GM21360 (cell line): ENCODE results near the gene NRGN.
A peak's percentile ranks its signal among the peaks of the same experiment; 100 is the strongest.
"Not testable (repeated sequence)": the region's sequence is repeated elsewhere in the genome, so short reads cannot be mapped to it uniquely, and the experiment has no call there.

Source experiments
- ATAC-seq: cut with Tn5 transposase; IDR thresholded peaks from one replicate; pipeline ENCODE4 v1.9.1; 2021; ENCODE audit warnings: mild to moderate bottlenecking, moderate library complexity; ENCODE audit not compliant: unreplicated experiment

Gene NRGN

DNA sequence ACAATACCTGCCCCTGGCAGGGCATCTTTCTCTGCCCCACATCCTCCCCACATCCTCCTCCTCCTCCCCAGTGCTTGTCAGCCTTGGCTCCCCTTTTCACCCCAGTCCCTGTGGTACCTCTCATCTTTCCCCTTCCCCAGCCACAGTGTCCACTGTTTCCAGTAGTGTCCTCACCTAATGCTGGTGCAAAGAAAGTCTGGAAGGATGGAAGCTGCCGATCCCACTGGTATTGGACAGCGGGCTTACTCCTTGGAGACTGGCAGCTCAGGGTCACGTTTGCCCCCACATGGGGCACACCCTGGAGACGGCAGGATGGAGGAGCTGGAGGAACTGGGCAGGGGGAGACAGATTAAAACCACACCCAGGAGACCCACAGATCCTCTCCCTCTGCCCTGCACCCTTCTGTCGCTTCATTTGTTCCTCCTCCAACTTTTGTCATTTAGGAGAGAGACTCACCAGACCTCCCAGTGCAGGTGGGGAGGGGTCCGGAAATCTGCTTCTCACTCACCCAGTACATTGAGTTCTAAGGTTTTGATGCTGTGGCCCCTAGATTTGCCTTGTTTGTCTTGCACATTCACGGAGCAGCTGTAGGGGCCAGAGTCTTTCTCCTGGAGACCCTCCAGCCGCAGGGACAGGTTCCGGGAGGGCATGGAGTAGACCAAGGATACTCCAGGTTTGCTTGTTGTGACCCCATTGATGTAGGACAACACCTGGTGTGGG, 16.5 kb downstream of the NRGN start:
- no peak for ATAC-seq

GRCh38 chr11:124756753-124757227, 17.0 kb downstream of the NRGN start:
- no peak for ATAC-seq

DNA sequence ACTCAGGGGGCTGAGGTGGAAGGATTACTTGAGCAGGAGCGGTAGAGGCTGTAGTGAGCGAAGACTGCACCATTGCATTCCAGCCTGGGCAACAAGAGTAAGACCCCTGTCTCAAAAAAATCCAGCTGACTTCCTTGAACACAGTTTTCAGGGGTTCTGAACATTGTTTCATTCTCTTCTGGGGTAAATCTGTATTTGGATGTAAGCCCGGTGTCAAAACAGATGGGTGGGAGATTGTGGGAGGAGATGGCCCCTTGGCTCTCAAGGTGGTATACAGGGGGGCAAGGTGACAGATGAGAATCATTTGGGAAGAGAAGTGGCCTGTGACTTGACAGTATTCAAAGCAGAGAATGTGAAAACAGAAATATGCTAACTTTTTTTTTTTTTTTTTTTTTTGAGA, 17.6 kb downstream of the NRGN start:
- ATAC-seq = no peak

DNA sequence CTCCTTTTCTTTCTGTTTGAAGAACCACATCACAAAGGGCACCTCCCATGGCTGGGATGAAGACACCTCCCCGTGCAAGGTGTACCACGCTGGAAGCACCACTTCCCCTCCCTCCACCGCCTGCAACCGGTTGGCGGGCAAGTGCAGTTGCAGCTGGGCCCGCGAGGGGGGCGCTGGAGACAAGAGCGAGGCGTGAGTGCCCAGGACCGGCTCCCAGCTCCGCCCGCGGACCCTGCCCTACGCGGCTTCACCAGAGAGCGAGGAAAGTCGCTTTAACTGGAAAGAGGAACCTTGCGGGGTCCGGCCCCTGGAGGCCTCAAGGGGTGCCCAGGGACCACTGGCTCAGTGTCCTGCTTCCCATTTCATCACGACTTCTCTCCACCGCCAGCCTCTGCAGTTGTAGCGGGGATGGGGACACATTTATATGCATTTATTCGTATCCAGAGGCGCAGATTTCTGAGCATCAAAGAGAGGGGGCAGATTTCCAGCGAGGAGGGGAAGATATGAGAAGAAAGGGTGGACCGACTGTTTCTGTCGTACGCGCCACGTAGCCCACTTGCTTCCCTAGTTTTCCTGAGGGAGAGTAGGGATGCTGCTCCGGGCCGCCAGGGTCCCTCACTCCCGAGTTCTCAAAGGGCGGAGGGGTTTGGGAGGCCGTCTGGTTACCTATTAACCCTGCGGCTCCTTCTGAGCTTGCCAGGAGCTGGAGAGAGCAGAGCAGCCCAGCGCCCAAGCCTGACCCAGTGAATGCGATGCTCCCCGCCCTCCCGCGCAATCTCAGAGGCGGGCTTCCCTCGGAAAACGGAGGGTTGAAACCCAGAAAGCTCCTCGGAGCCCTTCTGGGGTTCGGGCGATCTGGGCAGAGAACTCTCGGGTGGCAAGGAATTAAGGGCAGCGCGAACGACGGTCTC, 18.9 kb downstream of the NRGN start:
- peak; percentile 50 for ATAC-seq

- ATAC-seq = no peak
Observed at GRCh38 chr11:124759266-124760204, 19.8 kb downstream of the NRGN start.

DNA sequence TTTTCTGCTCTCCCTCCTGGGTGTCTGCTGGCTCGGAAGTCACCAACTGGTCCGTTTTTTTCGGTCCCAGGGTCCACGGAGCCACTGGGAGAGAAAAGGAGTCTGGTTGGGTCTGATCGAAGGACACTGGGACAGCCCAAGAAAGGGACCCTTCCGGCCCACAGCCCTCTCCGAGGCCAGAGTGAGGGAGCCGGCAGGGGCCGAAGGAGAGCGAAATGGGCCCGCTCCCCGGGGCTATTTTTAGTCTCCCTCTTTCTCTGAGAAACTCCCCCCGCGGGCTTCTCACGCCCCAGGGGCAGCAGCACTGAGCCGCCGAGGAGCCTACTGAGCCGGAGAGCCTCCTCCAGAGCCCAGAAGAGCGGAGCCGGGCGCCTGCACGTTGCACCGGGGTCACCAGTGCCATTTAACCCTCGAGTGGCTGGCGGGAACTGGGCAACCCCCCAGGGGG, 20.5 kb downstream of the NRGN start:
- ATAC-seq = peak; percentile 17

GRCh38 chr11:124760806-124761205, 21.1 kb downstream of the NRGN start:
- no peak for ATAC-seq

DNA sequence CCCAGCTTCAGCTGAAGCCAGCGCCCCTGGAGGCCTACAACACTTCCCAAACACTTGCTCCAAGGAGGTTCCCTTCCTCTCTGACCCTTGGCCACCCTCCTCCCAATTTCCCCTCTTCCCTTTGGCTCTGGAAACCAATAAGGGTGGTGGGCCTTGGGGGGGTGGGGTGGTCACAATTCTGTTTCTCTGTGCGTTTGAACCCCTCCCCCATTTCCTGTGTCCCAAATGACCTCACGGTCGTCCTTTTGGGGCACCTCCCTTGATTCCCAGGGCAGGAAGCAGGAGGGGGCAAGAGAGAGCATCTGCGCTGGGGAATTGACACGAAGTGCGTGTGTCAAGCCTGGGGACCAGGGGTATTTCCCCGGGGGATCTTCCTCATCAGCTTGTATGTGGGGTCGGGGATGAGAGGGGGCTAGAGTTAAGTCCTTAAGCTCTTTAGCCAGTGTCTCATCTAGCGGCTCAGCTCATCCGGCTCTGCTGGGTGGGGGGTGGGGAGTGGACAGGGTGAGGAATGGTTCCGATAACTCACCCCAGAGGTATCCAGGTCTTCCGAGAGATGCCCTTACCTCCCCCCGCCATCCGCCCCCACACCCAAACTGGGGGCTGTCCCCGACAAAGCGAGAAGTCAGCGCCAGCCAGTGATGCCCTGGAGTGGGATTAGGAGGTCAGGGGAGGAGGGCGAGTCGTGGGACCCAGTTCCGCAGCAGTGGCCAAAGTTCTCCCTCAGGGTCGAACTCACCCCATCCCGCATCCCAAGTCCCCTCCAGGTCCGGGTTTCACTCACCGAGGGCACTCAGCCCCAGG, 21.8 kb downstream of the NRGN start:
- ATAC-seq = no peak

GRCh38 chr11:124762105-124762623, 22.4 kb downstream of the NRGN start, which contains the start of gene ESAM:
ESAM (minus strand) TSS chr11:124762290; CDS start chr11:124762154, 136 bp downstream.
- ATAC-seq = peak; percentile 54

GRCh38 chr11:124762624-124763155, 22.9 kb downstream of the NRGN start:
- peak; percentile 11 for ATAC-seq

DNA sequence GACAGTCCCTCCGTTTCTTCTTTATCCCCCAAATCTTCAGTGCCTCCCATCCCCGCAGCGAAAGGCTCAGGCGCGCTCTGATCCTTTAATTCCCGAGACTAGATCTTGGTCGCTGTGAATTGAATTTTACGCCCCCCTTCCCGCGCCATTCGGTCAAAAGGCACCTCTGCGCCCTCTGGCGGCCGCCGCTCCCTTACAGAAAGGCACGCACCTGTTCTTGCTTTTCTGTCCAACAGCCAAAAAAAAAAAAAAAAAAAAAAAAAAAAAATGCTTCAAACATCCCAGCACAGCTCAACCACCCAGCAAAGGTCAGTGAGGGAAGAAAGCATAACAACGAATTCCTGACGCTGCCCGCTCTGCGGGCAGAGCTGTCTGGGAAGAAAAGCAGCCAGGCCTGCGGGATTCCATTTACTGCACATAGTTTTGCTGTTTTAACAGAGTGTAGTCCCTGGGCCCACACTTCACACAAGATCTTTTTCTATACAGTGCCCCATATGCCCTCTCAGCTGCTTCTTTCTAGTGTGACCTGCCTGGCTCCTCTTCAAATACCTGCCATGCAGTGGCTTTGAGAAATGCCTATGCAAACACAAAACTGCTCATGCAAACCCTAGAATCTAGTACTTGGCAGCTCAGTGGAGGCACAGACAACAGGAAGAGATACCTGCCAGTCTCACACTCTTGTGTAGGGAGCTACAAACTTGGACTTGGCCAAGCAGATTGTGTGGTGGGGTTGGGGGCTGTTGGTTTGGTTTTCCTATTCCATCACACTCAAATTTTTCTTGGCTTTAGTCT, 23.6 kb downstream of the NRGN start:
- peak; percentile 19 for ATAC-seq

- ATAC-seq = no peak
Observed at GRCh38 chr11:124766156-124766555, 26.4 kb downstream of the NRGN start.

- no peak for ATAC-seq
Observed at GRCh38 chr11:124768914-124769313, 29.2 kb downstream of the NRGN start.

GRCh38 chr11:124769806-124770774, 30.3 kb downstream of the NRGN start:
- ATAC-seq = no peak

DNA sequence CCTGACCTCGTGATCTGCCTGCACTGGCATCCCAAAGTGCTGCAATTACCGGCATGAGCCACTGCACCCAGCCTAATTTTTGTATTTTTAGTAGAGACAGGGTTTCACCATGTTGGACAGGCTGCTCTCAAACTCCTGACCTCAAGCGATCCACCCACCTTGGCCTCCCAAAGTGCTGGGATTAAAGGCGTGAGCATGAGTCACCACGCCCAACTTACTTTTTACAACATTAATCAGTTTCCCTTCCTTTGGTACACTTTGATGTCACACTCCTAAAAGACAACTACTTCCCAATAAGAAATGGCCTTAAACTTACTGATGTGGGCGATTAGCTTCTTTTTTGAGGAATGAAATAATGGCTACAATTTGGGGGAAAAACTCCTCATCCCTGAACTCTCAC, 31.2 kb downstream of the NRGN start:
- not testable (repeated sequence) for ATAC-seq

GRCh38 chr11:124776865-124777645, 37.3 kb downstream of the NRGN start:
- ATAC-seq = no peak

DNA sequence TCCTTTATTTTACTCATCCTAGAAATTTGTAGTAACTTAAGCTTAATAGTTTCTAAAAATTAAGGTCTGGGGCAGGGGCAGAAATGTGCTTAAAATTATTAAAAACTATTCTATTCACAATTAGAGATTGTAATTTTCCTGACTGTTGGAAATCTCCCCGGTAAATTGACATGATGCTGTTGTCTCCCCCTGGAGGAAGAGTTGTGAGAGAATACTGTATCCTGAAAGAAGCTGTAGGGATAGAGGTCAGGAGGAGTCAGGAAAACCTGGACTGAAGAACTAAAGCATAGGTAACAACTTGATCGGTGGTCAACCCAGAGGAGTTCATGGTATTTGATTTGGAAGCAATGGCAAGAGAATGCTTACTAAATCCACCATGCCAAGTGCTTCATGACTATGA, 38.5 kb downstream of the NRGN start:
- no peak for ATAC-seq
